ENCODE data around the gene MRTFA. TPM values are rescaled to one million over a fixed set of nuclear protein-coding genes. Genes with fewer than 3 reads are reported as not detected.

MRTFA gene
- total RNA-seq, 3 donors from 2014 or later, result 32.4 to 45.3 (median 35.0) TPM

DNA sequence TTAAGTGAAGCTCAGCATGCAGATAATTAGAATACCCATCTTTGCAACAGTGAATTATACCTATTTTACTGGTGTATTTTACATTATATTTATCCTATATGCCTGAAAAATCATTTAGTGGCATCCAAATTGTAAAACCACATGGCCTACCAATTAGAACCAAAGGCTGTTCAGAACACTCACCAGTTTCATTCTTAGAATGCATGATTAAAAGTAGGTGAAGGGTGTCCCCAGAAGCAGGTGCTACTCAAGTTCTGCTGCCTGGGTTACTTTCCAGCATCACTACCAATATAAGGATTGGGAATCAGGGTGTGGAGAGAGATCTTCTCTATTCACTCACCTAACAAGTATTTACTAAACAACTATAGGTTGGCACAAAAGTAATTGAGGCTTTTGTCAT, 162.8 kb downstream of the MRTFA start:
- no peaks in the 10 kb centered on the region for H3K36me3 ChIP-seq (ENCODE audit: low read depth)
- no peaks in the 10 kb centered on the region for H3K9me3 ChIP-seq
- intact Hi-C loops (cut with DNase I, micrococcal nuclease), result no loop called here
- H3K4me3 ChIP-seq, result no peak overlapping the region
- TF ChIP-seq, protein P1, sequence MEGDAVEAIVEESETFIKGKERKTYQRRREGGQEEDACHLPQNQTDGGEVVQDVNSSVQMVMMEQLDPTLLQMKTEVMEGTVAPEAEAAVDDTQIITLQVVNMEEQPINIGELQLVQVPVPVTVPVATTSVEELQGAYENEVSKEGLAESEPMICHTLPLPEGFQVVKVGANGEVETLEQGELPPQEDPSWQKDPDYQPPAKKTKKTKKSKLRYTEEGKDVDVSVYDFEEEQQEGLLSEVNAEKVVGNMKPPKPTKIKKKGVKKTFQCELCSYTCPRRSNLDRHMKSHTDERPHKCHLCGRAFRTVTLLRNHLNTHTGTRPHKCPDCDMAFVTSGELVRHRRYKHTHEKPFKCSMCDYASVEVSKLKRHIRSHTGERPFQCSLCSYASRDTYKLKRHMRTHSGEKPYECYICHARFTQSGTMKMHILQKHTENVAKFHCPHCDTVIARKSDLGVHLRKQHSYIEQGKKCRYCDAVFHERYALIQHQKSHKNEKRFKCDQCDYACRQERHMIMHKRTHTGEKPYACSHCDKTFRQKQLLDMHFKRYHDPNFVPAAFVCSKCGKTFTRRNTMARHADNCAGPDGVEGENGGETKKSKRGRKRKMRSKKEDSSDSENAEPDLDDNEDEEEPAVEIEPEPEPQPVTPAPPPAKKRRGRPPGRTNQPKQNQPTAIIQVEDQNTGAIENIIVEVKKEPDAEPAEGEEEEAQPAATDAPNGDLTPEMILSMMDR (IDR thresholded peaks at IDR 0.05), result no peak
- no peaks in the 10 kb centered on the region for H3K4me1 ChIP-seq (ENCODE audit: low read depth)
- ATAC-seq (no peak), DNase-seq (no peak)

DNA sequence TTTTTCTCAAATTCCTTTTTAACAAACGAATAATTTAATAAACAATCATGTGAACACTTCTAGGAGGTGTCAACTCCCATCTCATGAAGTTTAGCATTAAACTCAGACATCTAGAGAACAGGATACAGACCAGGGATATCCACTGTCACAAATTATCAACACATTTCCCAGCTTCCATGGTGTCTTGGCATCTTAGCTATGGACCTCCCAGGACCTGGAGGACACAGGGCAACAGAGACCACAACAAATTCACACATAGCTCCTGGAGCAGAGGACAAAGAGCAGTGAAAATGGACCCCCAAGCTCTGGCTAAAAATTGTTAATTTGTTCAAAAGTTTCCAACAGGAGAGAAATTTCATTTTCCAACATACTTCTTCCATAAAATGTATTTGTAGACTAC, 163.9 kb downstream of the MRTFA start:
- DNase-seq (no peak), ATAC-seq (no peak)
- Histone ChIP-seq H3K36me3 (ENCODE audit: low read depth) (no peaks in the 10 kb centered on the region), H3K4me1 (ENCODE audit: low read depth) (no peaks in the 10 kb centered on the region), H3K4me3 (no peak overlapping the region), H3K9me3 (no peaks in the 10 kb centered on the region)
- TF ChIP-seq, protein P1 (IDR thresholded peaks at IDR 0.05), result no peak
- intact Hi-C loops (cut with DNase I, micrococcal nuclease), result no loop called here

DNA sequence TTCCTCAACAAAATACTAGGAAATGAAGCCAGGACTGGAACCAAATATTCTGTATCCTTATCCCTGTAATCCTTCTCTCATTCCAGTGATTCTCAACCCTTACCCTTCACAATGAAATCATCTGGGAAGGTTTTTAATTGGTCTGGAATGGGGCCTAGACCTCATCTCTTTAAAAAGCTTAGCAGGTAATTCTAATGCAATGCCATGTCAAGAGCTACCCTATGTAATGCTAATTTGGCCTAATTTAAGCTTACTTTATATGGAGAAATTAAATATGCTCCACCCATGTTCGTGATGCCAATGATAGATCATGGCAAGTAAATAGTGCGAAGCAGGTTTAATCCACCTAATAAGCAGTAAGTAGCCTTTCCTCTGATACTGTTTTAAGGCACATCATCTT, 164.5 kb downstream of the MRTFA start:
- H3K36me3 ChIP-seq (ENCODE audit: low read depth), result no peaks in the 10 kb centered on the region
- no peaks in the 10 kb centered on the region for H3K4me1 ChIP-seq (ENCODE audit: low read depth)
- TF ChIP-seq, protein P1 (IDR thresholded peaks at IDR 0.05), result no peak
- intact Hi-C loops (cut with DNase I, micrococcal nuclease), result no loop called here
- no peak for ATAC-seq
- no peak for DNase-seq
- no peaks in the 10 kb centered on the region for H3K9me3 ChIP-seq
- no peak overlapping the region for H3K4me3 ChIP-seq

DNA sequence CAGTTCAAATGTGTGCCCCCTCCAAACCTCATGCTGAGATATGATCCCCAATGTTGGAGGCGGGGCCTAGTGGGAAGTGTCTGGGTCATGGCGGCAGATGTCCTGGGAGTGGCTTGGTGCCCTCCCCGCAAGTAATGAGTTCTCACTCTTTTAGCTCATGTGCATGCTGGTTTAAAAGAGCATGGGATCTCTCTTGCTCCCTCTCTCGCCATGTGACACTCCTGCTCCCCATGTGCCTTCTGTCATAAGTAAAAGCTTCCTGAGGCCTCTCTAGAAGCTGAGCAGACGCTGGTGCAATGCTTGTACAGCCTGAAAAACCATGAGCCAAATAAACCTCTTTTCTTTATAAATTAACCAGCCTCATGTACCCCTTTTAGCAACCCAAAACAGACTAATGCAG, 167.3 kb downstream of the MRTFA start:
- intact Hi-C loops (cut with DNase I, micrococcal nuclease), result no loop called here
- no peaks in the 10 kb centered on the region for H3K36me3 ChIP-seq (ENCODE audit: low read depth)
- no peak for DNase-seq
- no peak for ATAC-seq
- H3K9me3 ChIP-seq, result no peaks in the 10 kb centered on the region
- H3K4me1 ChIP-seq (ENCODE audit: low read depth), result no peaks in the 10 kb centered on the region
- TF ChIP-seq, protein P1 (IDR thresholded peaks at IDR 0.05), result no peak
- no peak overlapping the region for H3K4me3 ChIP-seq

DNA sequence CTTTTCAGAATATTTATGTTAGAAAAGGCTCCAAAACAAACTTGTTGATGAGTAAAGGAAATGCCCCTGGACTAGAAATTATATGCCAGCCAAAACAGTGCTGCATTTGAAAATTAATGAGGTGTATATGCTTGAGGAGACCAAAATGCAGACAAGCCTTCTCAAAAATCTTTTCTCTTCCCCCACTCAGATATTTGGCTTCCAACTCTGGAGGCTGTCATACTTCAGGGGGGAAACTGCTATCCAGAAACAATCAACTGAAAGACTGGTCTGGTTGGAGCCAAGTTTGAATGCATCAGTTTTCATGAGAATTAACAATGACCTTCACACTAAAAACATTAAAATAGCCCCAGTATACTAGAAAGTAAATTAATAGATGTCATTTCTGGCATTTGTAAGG, 167.9 kb downstream of the MRTFA start:
- no peaks in the 10 kb centered on the region for H3K4me1 ChIP-seq (ENCODE audit: low read depth)
- intact Hi-C loops (cut with DNase I, micrococcal nuclease), result no loop called here
- no peaks in the 10 kb centered on the region for H3K9me3 ChIP-seq
- TF ChIP-seq, protein P1 (IDR thresholded peaks at IDR 0.05), result no peak
- H3K4me3 ChIP-seq, result no peak overlapping the region
- ATAC-seq (no peak), DNase-seq (no peak)
- no peaks in the 10 kb centered on the region for H3K36me3 ChIP-seq (ENCODE audit: low read depth)

DNA sequence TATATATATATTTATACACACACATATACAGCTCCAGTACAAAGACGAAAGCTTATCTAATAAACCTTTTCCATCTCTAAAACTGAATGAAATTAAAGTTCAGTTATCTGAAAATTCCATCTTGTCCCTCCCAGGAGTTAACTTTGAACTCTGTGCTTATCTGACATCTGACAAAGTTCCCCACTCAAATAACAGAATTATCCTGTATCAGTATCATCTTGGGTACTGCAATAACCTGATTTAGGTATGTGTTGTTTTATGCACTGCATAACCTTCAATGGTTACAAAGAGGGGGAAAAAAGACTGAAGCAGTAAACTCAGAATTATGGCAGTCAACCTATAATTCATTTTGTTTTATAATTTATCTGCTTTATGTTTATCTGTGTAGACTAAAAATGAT, 169.5 kb downstream of the MRTFA start:
- DNase-seq (no peak), ATAC-seq (no peak)
- Histone ChIP-seq H3K9me3 (no peaks in the 10 kb centered on the region), H3K4me3 (no peak overlapping the region), H3K36me3 (ENCODE audit: low read depth) (no peaks in the 10 kb centered on the region), H3K4me1 (ENCODE audit: low read depth) (no peaks in the 10 kb centered on the region)
- TF ChIP-seq, protein P1 (IDR thresholded peaks at IDR 0.05), result no peak
- intact Hi-C loops (cut with DNase I, micrococcal nuclease), result no loop called here

Measured in mucosa of descending colon (tissue), 3 donors.